ENCODE data around the gene BACH2.

DNA sequence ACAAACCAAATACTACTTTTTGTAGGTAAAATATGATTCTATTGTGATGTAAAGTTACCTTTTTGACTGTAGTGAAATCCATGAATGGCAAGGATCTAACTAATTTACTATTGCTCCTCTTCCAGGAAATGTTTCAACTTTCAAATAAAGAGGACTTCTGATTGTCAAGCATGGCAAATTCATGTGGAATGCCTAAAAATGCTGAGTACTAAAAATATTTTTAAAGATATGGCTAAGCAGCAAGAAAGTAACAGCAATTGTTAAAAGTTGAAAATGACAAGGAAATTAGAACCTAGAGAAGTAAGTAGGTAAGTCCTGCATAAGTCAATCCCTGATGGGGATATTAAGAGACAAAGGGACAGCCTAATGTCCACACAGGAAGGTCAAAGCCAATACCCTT lies 126.0 kb downstream of the BACH2 start:
- TF ChIP-seq RAD21 (conservative IDR thresholded peaks at IDR 0.05), result no peak
- no peak for TF ChIP-seq EP300 (conservative IDR thresholded peaks at IDR 0.05; ENCODE audit: poor library complexity, severe bottlenecking)
- no peak for TF ChIP-seq TAF1 (IDR thresholded peaks at IDR 0.05; ENCODE audit: low read depth)
- TF ChIP-seq REST (IDR thresholded peaks at IDR 0.05; ENCODE audit: borderline replicate concordance), result no peak
- no peak for TF ChIP-seq CTCF (IDR thresholded peaks at IDR 0.05; ENCODE audit: poor library complexity, severe bottlenecking)
- TF ChIP-seq POLR2AphosphoS5 (IDR thresholded peaks at IDR 0.05), result no peak
- TF ChIP-seq EZH2 (IDR thresholded peaks at IDR 0.05; ENCODE audit: borderline replicate concordance, insufficient read depth, low read length, poor library complexity, severe bottlenecking), result no peak
- TF ChIP-seq MXI1 (conservative IDR thresholded peaks at IDR 0.05; ENCODE audit: poor library complexity, severe bottlenecking), result no peak
